Lower leg skin (tissue), 4 donors: ENCODE measurements around the gene BPIFB3. TPM values are rescaled to one million over a fixed set of nuclear protein-coding genes. Genes with fewer than 3 reads are reported as not detected.

Experiments
- DNase-seq, 2 donors: peaks; one replicate each; pipeline ENCODE4 v3.0.0-alpha.2; 2019; ENCODE audit warnings: low spot score in 2 of 2
- H3K4me3 ChIP-seq: fragments of 200-600 bp; sonication (generic); 2 replicates; pipeline ENCODE4 v1.5.1; 2017; ENCODE audit warnings: mild to moderate bottlenecking, low read depth; ENCODE audit not compliant: poor library complexity, severe bottlenecking
- POLR2A ChIP-seq, 2 donors: fragments of 450-650 bp; IDR thresholded peaks; one replicate each; pipeline ENCODE4 v1.6.1; 2016 to 2017; ENCODE audit warnings: antibody characterized with exemption in 2 of 2, mild to moderate bottlenecking in 1 of 2, moderate library complexity in 1 of 2
- WGBS, 2 donors: methylation state at CpG; one replicate each; pipeline ENCODE4 v1.1.5; 2018; 5-methylcytosine and 5-hydroxymethylcytosine counted together
- intact Hi-C: fragments of 100-400 bp; cut with DNase I; formaldehyde crosslinking; loops from one replicate; pipeline ENCODE4 v1.15.0; 2023; ENCODE audit warnings: low total_unique reads
- total RNA-seq, 4 donors: library from RNA; depleted of rRNA; stranded (reverse); fragments of >200 nt; gene quantifications; one replicate each; pipeline ENCODE4 v1.1.0, GENCODE V29; 2016
- TF ChIP-seq, protein P1 (sequence below), 3 donors: fragments of 450-650 bp; IDR thresholded peaks; one replicate each; pipeline ENCODE4 v1.5.1; 2016; ENCODE audit warnings: antibody characterized with exemption in 3 of 3, mild to moderate bottlenecking in 3 of 3, moderate library complexity in 2 of 3

The BPIFB3 gene, protein sequence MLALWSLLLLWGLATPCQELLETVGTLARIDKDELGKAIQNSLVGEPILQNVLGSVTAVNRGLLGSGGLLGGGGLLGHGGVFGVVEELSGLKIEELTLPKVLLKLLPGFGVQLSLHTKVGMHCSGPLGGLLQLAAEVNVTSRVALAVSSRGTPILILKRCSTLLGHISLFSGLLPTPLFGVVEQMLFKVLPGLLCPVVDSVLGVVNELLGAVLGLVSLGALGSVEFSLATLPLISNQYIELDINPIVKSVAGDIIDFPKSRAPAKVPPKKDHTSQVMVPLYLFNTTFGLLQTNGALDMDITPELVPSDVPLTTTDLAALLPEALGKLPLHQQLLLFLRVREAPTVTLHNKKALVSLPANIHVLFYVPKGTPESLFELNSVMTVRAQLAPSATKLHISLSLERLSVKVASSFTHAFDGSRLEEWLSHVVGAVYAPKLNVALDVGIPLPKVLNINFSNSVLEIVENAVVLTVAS
- total RNA-seq: not detected

DNA sequence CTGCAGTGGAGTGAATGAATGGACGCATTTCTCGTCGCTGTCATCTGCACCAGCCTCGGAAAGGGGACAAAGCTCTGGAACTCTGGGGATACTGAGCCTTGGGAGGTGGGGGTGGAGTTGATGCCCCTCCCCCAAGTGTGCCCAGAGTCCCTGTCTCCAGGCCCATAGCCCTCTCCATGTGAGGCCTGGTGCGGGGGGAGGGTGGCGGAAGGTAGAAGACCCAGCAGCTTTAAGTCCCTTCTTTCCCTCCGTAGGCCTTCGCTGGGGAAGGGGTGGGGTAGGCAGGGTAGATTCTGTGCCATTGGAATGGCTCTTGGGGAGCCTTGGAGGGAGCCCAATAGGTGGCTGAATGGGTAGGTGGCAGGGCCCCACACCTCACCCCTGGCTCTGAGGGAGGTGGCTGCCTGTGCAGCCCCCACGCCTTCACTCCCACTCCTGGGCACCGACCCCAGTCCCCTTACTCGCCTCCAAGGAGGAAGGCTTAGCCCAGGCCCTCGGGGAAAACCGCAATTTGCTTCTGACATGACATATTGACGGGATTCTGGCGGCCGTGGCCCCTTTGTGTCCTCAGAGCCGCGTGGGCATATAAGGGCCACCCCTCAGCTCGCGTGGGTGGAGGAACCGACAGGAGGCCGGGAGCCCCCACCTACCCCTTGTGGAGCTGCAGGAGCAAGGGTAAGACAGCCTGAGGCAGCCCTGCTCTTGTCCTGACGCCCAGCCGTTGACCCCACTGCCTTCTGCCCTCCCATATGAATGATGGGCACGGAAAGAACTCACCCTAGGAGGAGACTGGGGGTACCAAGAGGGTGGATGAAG lies at the start of gene BPIFB3:
Gene BPIFB3, plus strand, starts transcription at position 613 of the 816 bp plus-strand sequence. CDS start 1,533 bp downstream, outside the sequence.
- 67 to 75% methylated on average over 18 to 22 of the region's 25 CpGs for WGBS, 2 donors
- no peak for TF ChIP-seq POLR2A (IDR thresholded peaks at IDR 0.05)
- TF ChIP-seq, protein P1, sequence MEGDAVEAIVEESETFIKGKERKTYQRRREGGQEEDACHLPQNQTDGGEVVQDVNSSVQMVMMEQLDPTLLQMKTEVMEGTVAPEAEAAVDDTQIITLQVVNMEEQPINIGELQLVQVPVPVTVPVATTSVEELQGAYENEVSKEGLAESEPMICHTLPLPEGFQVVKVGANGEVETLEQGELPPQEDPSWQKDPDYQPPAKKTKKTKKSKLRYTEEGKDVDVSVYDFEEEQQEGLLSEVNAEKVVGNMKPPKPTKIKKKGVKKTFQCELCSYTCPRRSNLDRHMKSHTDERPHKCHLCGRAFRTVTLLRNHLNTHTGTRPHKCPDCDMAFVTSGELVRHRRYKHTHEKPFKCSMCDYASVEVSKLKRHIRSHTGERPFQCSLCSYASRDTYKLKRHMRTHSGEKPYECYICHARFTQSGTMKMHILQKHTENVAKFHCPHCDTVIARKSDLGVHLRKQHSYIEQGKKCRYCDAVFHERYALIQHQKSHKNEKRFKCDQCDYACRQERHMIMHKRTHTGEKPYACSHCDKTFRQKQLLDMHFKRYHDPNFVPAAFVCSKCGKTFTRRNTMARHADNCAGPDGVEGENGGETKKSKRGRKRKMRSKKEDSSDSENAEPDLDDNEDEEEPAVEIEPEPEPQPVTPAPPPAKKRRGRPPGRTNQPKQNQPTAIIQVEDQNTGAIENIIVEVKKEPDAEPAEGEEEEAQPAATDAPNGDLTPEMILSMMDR (IDR thresholded peaks at IDR 0.05): no peak
- intact Hi-C loops: no loop called here

DNA sequence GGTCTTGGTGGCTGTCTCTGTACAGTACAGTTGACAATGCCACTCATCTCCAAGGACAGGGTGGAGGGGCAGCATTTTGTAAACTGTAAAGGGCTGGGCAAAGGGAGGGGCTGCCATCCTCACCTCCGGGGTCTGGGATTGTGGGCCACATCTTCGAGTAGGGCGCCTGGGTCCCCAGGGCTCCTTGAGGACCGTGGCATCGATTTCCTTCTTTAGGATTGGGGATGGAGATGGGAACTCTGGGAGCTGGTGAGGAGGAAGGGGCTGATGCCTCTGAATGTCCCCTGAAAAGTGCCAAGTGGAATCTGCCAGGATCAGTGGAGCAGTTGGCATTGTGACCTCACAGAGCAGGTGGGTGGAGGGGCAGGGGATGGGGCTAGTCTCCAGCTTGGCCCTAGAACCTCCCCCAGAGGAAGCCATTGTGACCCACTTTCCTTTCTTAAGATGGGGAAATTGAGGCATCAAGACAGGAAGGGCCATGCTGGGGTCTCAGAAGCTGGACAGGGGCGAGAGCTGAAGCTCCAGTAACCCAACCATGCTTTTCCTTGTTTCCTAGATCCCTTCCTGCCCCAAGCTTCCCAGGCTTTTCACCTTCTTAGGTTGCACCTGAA lies 49.5 kb upstream of the BPIFB3 start, which contains the start of gene SUN5:
Gene SUN5, minus strand, starts transcription at position 293 of the 611 bp plus-strand sequence. Its CDS starts 93 bp downstream, at position 200.
- H3K4me3 ChIP-seq: no peak within 1 kb of the TSS
- intact Hi-C loops: no loop called here
- TF ChIP-seq, protein P1 (IDR thresholded peaks at IDR 0.05): no peak
- 61 to 75% methylated on average over 6 of the region's 6 CpGs for WGBS, 2 donors
- no peak for DNase-seq

More for the DNA sequence above, at the start of gene BPIFB3:
- DNase-seq: no peak
- no peak within 1 kb of the TSS for H3K4me3 ChIP-seq

DNA sequence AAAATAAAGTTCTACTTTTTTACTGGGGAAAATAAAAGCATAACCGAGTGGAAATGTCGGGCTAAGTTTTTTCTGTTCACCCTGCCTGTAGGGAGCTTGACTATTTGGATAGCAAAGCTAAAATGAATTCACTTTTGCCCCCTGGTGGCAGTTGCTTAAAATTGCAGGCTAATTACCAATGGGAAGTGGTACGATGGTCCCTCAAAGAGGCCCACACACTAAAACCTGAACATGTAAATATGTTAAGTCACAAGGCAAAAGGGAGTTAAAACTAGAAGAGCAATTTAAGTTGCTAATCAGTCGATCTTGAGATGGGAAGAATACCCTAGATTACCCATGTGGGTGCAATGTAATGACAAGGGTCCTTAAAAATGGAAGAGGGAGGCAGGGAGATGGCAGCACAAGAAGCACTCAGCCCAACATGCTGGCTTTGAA lies 48.6 kb upstream of the BPIFB3 start:
- no peak overlapping the region for H3K4me3 ChIP-seq
- WGBS, 2 donors: 40 to 55% methylated on average over 4 of the region's 4 CpGs
- TF ChIP-seq POLR2A (IDR thresholded peaks at IDR 0.05): no peak
- TF ChIP-seq, protein P1 (IDR thresholded peaks at IDR 0.05): no peak
- intact Hi-C loops: no loop called here
- no peak for DNase-seq

DNA sequence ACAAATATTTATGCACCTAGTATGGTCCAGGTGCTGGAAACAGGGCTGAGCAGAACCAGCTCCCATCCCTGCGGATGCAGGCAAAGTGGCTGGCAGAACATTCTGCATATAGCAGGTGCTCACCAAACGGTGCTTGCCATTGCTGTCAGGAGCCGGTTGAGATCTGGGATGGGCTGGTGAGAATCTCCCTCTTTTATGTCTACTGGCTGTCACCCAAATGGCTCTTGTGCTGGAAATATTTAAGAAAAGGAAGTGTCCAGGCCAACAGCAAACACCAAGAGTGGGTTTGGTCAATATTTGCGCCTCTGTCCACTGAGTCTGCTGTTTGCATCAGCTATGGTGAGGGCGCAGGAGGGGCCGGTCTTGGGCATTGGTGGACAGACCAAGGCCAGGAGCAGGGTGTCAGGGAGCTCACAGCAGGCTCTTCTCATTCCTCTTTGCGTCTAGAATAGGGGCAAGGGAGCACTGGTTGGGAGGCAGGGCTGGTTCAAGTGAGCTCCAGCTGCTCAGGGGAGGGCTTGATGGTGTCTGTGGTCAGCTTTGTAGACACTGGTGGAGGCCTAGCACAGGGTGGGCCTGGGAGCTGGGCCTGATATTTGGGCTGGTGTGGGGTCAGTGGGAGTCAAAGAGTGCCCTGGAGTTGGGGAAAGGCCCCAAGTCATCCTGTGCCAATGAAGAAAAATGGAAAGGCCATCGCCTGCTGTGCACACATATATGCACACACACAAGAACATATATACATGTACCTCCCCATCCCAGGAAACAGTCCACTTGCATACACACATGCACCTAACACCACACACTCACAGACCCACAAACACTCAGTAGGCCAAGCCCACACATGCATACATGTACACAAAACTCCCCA lies 47.6 kb upstream of the BPIFB3 start:
- TF ChIP-seq POLR2A (IDR thresholded peaks at IDR 0.05): no peak
- TF ChIP-seq, protein P1 (IDR thresholded peaks at IDR 0.05): no peak
- DNase-seq: no peak
- intact Hi-C loops: no loop called here
- WGBS, 2 donors: 80% methylated on average over 8 of the region's 8 CpGs
- H3K4me3 ChIP-seq: no peak overlapping the region
